ENCODE measurements around the gene INTS7.

Gene INTS7

GRCh38 chr1:211978596-211978995 lies 56.8 kb downstream of the INTS7 start:
- TF ChIP-seq CTCF (IDR thresholded peaks at IDR 0.05; ENCODE audit: low read depth, low read length): no peak
- DNase-seq (ENCODE audit: low read depth in 2 of 2): no peak
- no peak overlapping the region for H3K4me3 ChIP-seq (replicated peaks in 1 of 2; ENCODE audit: low read depth in 2 of 2, low read length in 2 of 2)

DNA sequence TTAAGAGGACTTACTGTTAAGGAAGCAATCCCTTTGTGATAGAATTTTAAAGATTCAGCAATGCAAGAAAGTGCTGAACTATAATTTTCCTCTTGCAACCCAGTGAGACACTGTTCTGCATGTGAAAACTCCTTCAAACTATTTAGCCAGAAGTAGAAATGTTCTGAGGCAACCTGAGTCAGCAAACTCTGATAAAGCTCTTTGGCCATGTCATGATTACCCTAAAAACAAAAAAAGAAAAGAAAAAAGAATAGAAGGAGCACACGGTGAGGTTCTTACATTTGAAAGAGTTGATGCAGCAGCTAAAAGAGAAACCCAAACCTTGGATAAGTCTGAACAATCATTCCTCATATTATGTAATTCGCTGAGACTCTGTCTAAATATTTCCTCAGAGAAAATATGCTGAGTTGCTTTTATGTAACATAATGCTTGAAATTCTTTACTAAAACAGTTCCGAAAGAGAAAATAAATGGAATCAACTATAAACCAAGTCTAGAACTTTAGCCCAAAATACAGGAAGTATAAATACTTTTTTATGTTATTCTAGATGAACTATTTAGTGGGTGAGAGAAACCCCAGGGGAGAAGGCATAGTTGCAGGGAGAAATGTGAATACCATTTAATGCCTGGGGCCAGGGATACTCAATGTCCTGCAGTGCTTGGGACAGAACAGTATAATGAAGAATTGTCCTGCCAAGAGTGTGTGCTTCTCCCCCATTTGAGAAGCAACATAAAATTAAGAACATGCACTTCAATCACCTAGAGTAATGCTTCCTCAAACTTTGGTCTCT lies 60.0 kb downstream of the INTS7 start:
- no peak for TF ChIP-seq CTCF (IDR thresholded peaks at IDR 0.05; ENCODE audit: low read depth, low read length)
- peak in 1 of 2 donors; percentile 33 for DNase-seq (ENCODE audit: low read depth in 2 of 2)
- no peak overlapping the region for H3K4me3 ChIP-seq (replicated peaks in 1 of 2; ENCODE audit: low read depth in 2 of 2, low read length in 2 of 2)

DNA sequence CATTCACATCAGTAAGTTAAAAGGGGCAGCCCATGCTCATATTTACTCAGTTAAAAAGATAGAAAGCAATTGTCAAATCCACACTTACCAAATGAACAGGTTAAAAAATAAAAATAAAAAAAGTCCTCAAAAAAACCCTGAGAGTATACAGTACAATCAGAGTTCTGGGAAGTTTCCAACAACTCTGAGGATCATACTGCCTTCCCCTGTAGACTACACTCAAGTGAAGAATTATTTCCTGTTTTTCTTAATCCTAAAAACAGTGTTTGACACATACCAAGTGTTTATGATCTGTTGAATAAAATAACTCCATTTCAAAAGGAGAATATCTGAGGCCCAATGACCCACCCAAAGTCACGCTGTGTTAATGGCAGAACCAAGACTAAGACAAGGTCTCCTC lies 61.8 kb downstream of the INTS7 start:
- H3K4me3 ChIP-seq (replicated peaks in 1 of 2; ENCODE audit: low read depth in 2 of 2, low read length in 2 of 2): no peak overlapping the region
- TF ChIP-seq CTCF (IDR thresholded peaks at IDR 0.05; ENCODE audit: low read depth, low read length): no peak
- DNase-seq (ENCODE audit: low read depth in 2 of 2): no peak

- H3K4me3 ChIP-seq (replicated peaks in 1 of 2; ENCODE audit: low read depth in 2 of 2, low read length in 2 of 2): no peak overlapping the region
- no peak for TF ChIP-seq CTCF (IDR thresholded peaks at IDR 0.05; ENCODE audit: low read depth, low read length)
- no peak for DNase-seq (ENCODE audit: low read depth in 2 of 2)
These were observed 67.0 kb downstream of the INTS7 start for GRCh38 chr1:211968200-211968834.

DNA sequence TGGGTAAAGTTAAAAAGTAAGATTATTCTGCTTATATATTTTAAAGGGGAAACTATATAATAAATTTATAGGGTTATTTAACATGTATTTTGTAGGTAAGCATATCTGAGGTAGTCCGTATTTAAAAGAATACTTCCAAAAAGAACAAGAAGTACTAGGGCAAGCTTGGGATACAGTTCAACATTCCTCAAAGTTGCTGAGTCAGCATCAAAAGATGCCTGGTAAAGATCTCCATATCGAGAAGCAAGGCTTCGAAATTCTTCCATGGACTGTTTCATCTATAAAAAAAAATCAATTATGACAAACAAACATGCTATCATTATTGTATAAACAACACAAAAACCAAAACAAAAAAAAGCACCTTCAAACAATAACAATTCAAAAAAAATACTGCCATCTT lies 67.7 kb downstream of the INTS7 start:
- no peak for TF ChIP-seq CTCF (IDR thresholded peaks at IDR 0.05; ENCODE audit: low read depth, low read length)
- peak in 1 of 2 donors; percentile 15 for DNase-seq (ENCODE audit: low read depth in 2 of 2)
- no peak overlapping the region for H3K4me3 ChIP-seq (replicated peaks in 1 of 2; ENCODE audit: low read depth in 2 of 2, low read length in 2 of 2)

- no peak for TF ChIP-seq CTCF (IDR thresholded peaks at IDR 0.05; ENCODE audit: low read depth, low read length)
- no peak for DNase-seq (ENCODE audit: low read depth in 2 of 2)
- H3K4me3 ChIP-seq (replicated peaks in 1 of 2; ENCODE audit: low read depth in 2 of 2, low read length in 2 of 2): no peak overlapping the region
These were observed 70.1 kb downstream of the INTS7 start for GRCh38 chr1:211965108-211965805.
